ENCODE results near the gene SLC9A7. TPM values are rescaled to one million over a fixed set of nuclear protein-coding genes. Genes with fewer than 3 reads are reported as not detected.

SLC9A7 gene
- total RNA-seq, 1 donor from 2014 or later: 11.4 TPM

DNA sequence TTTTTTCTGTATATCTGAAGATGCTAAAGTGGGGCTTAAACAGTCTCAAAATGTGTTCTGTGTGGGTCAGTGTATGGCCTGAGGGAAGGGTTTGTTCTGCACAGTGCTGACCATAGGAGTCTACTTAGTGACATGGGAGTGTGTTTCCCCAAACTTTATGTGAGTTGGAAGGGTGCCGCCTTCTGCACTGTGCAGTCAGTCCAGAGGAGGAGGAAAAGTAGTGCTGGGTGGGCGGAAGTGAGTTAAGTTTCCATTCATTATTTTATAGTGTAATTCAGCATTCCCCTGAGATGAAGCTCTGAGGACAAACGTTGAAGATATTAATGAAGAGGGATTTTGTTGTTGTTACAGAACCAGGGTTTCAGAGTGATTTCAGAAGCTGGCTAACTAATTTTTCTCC is 182.5 kb downstream of the SLC9A7 start:
- Mint-ChIP-seq H3K9me3 (ENCODE audit: unreplicated experiment) (no peaks in the 10 kb centered on the region), H3K4me3 (ENCODE audit: unreplicated experiment) (peak overlapping the region; percentile 95), H3K36me3 (ENCODE audit: low read depth, unreplicated experiment) (peaks cover 9% of the 10 kb centered on the region), H3K27ac (ENCODE audit: unreplicated experiment) (peak overlapping the region; percentile 71), H3K4me1 (ENCODE audit: unreplicated experiment) (peaks cover 35% of the 10 kb centered on the region), H3K27me3 (ENCODE audit: unreplicated experiment) (peaks cover 6% of the 10 kb centered on the region)
- TF ChIP-seq, protein P1, sequence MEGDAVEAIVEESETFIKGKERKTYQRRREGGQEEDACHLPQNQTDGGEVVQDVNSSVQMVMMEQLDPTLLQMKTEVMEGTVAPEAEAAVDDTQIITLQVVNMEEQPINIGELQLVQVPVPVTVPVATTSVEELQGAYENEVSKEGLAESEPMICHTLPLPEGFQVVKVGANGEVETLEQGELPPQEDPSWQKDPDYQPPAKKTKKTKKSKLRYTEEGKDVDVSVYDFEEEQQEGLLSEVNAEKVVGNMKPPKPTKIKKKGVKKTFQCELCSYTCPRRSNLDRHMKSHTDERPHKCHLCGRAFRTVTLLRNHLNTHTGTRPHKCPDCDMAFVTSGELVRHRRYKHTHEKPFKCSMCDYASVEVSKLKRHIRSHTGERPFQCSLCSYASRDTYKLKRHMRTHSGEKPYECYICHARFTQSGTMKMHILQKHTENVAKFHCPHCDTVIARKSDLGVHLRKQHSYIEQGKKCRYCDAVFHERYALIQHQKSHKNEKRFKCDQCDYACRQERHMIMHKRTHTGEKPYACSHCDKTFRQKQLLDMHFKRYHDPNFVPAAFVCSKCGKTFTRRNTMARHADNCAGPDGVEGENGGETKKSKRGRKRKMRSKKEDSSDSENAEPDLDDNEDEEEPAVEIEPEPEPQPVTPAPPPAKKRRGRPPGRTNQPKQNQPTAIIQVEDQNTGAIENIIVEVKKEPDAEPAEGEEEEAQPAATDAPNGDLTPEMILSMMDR (IDR thresholded peaks at IDR 0.05; ENCODE audit: unreplicated experiment): no peak
- no peak for DNase-seq (ENCODE audit: low spot score)

DNA sequence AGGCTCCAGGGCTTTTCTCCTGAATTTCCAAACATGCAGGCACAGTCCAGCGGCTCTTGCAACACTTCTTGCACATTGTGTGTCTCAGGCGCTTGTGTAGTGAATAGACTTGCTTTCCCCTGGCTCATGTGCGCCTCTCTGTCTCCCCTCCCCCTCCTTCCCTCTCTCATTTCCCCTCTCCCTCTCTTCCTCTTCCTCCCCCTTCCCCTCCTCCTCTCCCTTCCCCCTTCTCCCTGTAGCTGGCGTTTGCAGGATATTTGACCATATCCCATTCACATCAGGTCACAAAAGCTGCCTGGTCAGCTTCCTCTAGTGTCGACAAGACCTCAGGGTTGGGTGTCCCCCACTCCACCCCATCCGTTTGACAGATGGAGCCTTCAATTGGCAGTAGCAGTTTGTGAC is 182.9 kb downstream of the SLC9A7 start:
- Mint-ChIP-seq H3K9me3 (ENCODE audit: unreplicated experiment) (no peaks in the 10 kb centered on the region), H3K27ac (ENCODE audit: unreplicated experiment) (peak overlapping the region; percentile 71), H3K27me3 (ENCODE audit: unreplicated experiment) (peaks cover 6% of the 10 kb centered on the region), H3K4me1 (ENCODE audit: unreplicated experiment) (peaks cover 35% of the 10 kb centered on the region), H3K36me3 (ENCODE audit: low read depth, unreplicated experiment) (peaks cover 9% of the 10 kb centered on the region), H3K4me3 (ENCODE audit: unreplicated experiment) (peak overlapping the region; percentile 95)
- peak; percentile 12 for DNase-seq (ENCODE audit: low spot score)
- TF ChIP-seq, protein P1 (IDR thresholded peaks at IDR 0.05; ENCODE audit: unreplicated experiment): no peak

GRCh38 chrX:46575586-46575985 is 183.3 kb downstream of the SLC9A7 start:
- H3K9me3 Mint-ChIP-seq (ENCODE audit: unreplicated experiment): no peaks in the 10 kb centered on the region
- peak overlapping the region; percentile 95 for H3K4me3 Mint-ChIP-seq (ENCODE audit: unreplicated experiment)
- no peak for DNase-seq (ENCODE audit: low spot score)
- H3K27ac Mint-ChIP-seq (ENCODE audit: unreplicated experiment): peak overlapping the region; percentile 42
- peaks cover 9% of the 10 kb centered on the region for H3K36me3 Mint-ChIP-seq (ENCODE audit: low read depth, unreplicated experiment)
- H3K4me1 Mint-ChIP-seq (ENCODE audit: unreplicated experiment): peaks cover 35% of the 10 kb centered on the region
- H3K27me3 Mint-ChIP-seq (ENCODE audit: unreplicated experiment): peaks cover 6% of the 10 kb centered on the region
- TF ChIP-seq, protein P1 (IDR thresholded peaks at IDR 0.05; ENCODE audit: unreplicated experiment): no peak

- Mint-ChIP-seq H3K4me1 (ENCODE audit: unreplicated experiment) (peaks cover 31% of the 10 kb centered on the region), H3K36me3 (ENCODE audit: low read depth, unreplicated experiment) (peaks cover 9% of the 10 kb centered on the region), H3K4me3 (ENCODE audit: unreplicated experiment) (peak overlapping the region; percentile 84), H3K27ac (ENCODE audit: unreplicated experiment) (no peak overlapping the region), H3K9me3 (ENCODE audit: unreplicated experiment) (no peaks in the 10 kb centered on the region), H3K27me3 (ENCODE audit: unreplicated experiment) (peaks cover 6% of the 10 kb centered on the region)
- TF ChIP-seq, protein P1 (IDR thresholded peaks at IDR 0.05; ENCODE audit: unreplicated experiment): no peak
- peak; percentile 5 for DNase-seq (ENCODE audit: low spot score)
Measured at GRCh38 chrX:46574774-46575381, 184.0 kb downstream of the SLC9A7 start.

GRCh38 chrX:46573892-46574773 is 184.8 kb downstream of the SLC9A7 start:
- H3K9me3 Mint-ChIP-seq (ENCODE audit: unreplicated experiment): no peaks in the 10 kb centered on the region
- H3K36me3 Mint-ChIP-seq (ENCODE audit: low read depth, unreplicated experiment): peaks cover 4% of the 10 kb centered on the region

More at GRCh38 chrX:46573892-46574773, 184.8 kb downstream of the SLC9A7 start:
- peak; percentile 47 for DNase-seq (ENCODE audit: low spot score)
- H3K27me3 Mint-ChIP-seq (ENCODE audit: unreplicated experiment): peaks cover 6% of the 10 kb centered on the region
- TF ChIP-seq, protein P1 (IDR thresholded peaks at IDR 0.05; ENCODE audit: unreplicated experiment): no peak
- peaks cover 26% of the 10 kb centered on the region for H3K4me1 Mint-ChIP-seq (ENCODE audit: unreplicated experiment)
- H3K27ac Mint-ChIP-seq (ENCODE audit: unreplicated experiment): no peak overlapping the region
- peak overlapping the region; percentile 84 for H3K4me3 Mint-ChIP-seq (ENCODE audit: unreplicated experiment)
